ENCODE data around the gene RFESD. TPM values are rescaled to one million over a fixed set of nuclear protein-coding genes. Genes with fewer than 3 reads are reported as not detected.

The RFESD gene
- polyA plus RNA-seq, 1 of the 3 experiments (the other 2 are of a cell fraction), result 1.8 TPM

GRCh38 chr5:95670568-95670967, 24.0 kb downstream of the RFESD start:
- no peaks in the 10 kb centered on the region for H3K9me3 ChIP-seq
- H3K4me3 ChIP-seq (ENCODE audit: low read depth in 2 of 2, low read length in 1 of 2), result no peak overlapping the region
- TF ChIP-seq JUND (IDR thresholded peaks at IDR 0.05) (no peak), REST (IDR thresholded peaks at IDR 0.05; ENCODE audit: low read depth, low read length) (no peak), RAD21 (IDR thresholded peaks at IDR 0.05; ENCODE audit: low read length) (no peak), CHD2 (IDR thresholded peaks at IDR 0.05; ENCODE audit: low read length, partially characterized antibody) (no peak), NFIC (IDR thresholded peaks at IDR 0.05; ENCODE audit: borderline replicate concordance) (no peak), IRF3 (IDR thresholded peaks at IDR 0.05; ENCODE audit: low read depth, low read length) (no peak), CTCF (IDR thresholded peaks at IDR 0.05) (no peak), TAF1 (IDR thresholded peaks at IDR 0.05; ENCODE audit: borderline replicate concordance, low read depth, low read length) (no peak), FOXJ3 (CRISPR knock-in tag; IDR thresholded peaks at IDR 0.05) (no peak), RXRA (IDR thresholded peaks at IDR 0.05; ENCODE audit: borderline replicate concordance, low read depth) (no peak), MXI1 (IDR thresholded peaks at IDR 0.05; ENCODE audit: low read depth, low read length) (no peak), USF2 (IDR thresholded peaks at IDR 0.05; ENCODE audit: borderline replicate concordance, low read depth, low read length) (no peak)
- DNase-seq, result no peak
- H3K4me2 ChIP-seq, result peak overlapping the region; percentile 64
- WGBS (ENCODE audit: low lambda C conversion rate), result 98% methylated on average over 3 of the region's 3 CpGs
- CTCF ChIA-PET, result interaction anchor here (0.8 to 1.2 kb wide), 4 partner anchors 19 to 114 kb away, joined by 3 read pairs; partner anchors contain the start of gene RFESD
- H2AFZ ChIP-seq (ENCODE audit: low read depth), result no peak overlapping the region
- no peaks in the 10 kb centered on the region for H3K36me3 ChIP-seq (replicated peaks in 1 of 2; ENCODE audit: control insufficient read depth in 1 of 2, insufficient read depth in 2 of 2, low read length in 1 of 2)
- H3K9me2 ChIP-seq, result no peaks in the 10 kb centered on the region; the same call in 1 of the 2 replicates
- no peaks in the 10 kb centered on the region for H4K20me1 ChIP-seq (ENCODE audit: insufficient read depth)
- H3K27me3 ChIP-seq (ENCODE audit: insufficient read depth), result no peaks in the 10 kb centered on the region
- peaks cover 7 to 24% of the 10 kb centered on the region in 2 experiments for H3K4me1 ChIP-seq (ENCODE audit: control insufficient read depth in 1 of 2, insufficient read depth in 2 of 2, low read depth in 1 of 2, low read length in 1 of 2)
- POLR2A ChIA-PET, result interaction anchor here (0.9 to 1.6 kb wide), 2 partner anchors 24 to 57 kb away, joined by 3 to 4 read pairs; partner anchors contain the start of gene RFESD
- peak overlapping the region in 1 of 2 experiments; percentile 71; a peak in 2 of 4 replicates for H3K27ac ChIP-seq (ENCODE audit: low read depth in 2 of 2, low read length in 1 of 2)
- H3K79me2 ChIP-seq (ENCODE audit: insufficient read depth), result no peaks in the 10 kb centered on the region
- H3F3A ChIP-seq (replicated peaks; ENCODE audit: insufficient read depth), result peaks cover 25% of the 10 kb centered on the region
- H3K9ac ChIP-seq, result no peak overlapping the region
